CD4-positive, alpha-beta T cell treated with Interleukin-6 at 100 ng/mL for 8 hours (primary cell): ENCODE data around the gene MTHFD2L.

Experiments used
- DNase-seq: peaks from one replicate; pipeline ENCODE4 v3.0.0-alpha.2; 2020; ENCODE audit warnings: mixed read lengths, low spot score

Gene MTHFD2L

GRCh38 chr4:74307170-74307569 is 149.3 kb downstream of the MTHFD2L start:
- DNase-seq, result no peak

- peak; percentile 6 for DNase-seq
Observed at GRCh38 chr4:74308215-74308614, 150.3 kb downstream of the MTHFD2L start, which contains the start of gene EPGN. Gene EPGN, plus strand, starts transcription at chr4:74308470. Its CDS starts 64 bp downstream, at chr4:74308534.

GRCh38 chr4:74309223-74309622 is 151.3 kb downstream of the MTHFD2L start:
- no peak for DNase-seq

GRCh38 chr4:74311696-74312313 is 153.9 kb downstream of the MTHFD2L start:
- peak; percentile 27 for DNase-seq

- DNase-seq, result no peak
Observed at GRCh38 chr4:74314329-74314728, 156.4 kb downstream of the MTHFD2L start.

GRCh38 chr4:74314944-74315343 is 157.0 kb downstream of the MTHFD2L start:
- no peak for DNase-seq

- no peak for DNase-seq
Observed at GRCh38 chr4:74315376-74315775, 157.5 kb downstream of the MTHFD2L start.

GRCh38 chr4:74316397-74316796 is 158.5 kb downstream of the MTHFD2L start:
- DNase-seq, result no peak

- DNase-seq, result no peak
Observed at GRCh38 chr4:74317616-74318246, 159.8 kb downstream of the MTHFD2L start.

GRCh38 chr4:74318276-74318675 is 160.4 kb downstream of the MTHFD2L start:
- DNase-seq, result no peak

- DNase-seq, result no peak
Observed at GRCh38 chr4:74319470-74319869, 161.6 kb downstream of the MTHFD2L start.

GRCh38 chr4:74320559-74321118 is 162.7 kb downstream of the MTHFD2L start:
- DNase-seq, result no peak

GRCh38 chr4:74322301-74322700 is 164.4 kb downstream of the MTHFD2L start:
- no peak for DNase-seq

GRCh38 chr4:74323663-74324062 is 165.7 kb downstream of the MTHFD2L start:
- no peak for DNase-seq

- DNase-seq, result no peak
Observed at GRCh38 chr4:74324262-74324661, 166.3 kb downstream of the MTHFD2L start.

- DNase-seq, result no peak
Observed at GRCh38 chr4:74325886-74326285, 168.0 kb downstream of the MTHFD2L start.

GRCh38 chr4:74327762-74328161 is 169.8 kb downstream of the MTHFD2L start:
- no peak for DNase-seq

GRCh38 chr4:74328501-74328900 is 170.6 kb downstream of the MTHFD2L start:
- DNase-seq, result no peak

- no peak for DNase-seq
Observed at GRCh38 chr4:74329307-74329706, 171.4 kb downstream of the MTHFD2L start.

GRCh38 chr4:74330295-74330750 is 172.4 kb downstream of the MTHFD2L start:
- DNase-seq, result no peak

GRCh38 chr4:74331252-74331651 is 173.3 kb downstream of the MTHFD2L start:
- no peak for DNase-seq

- no peak for DNase-seq
Observed at GRCh38 chr4:74331944-74332343, 174.0 kb downstream of the MTHFD2L start.

GRCh38 chr4:74334636-74335035 is 176.7 kb downstream of the MTHFD2L start:
- no peak for DNase-seq
